Brain microvascular endothelial cell (primary cell): Measurements from ENCODE around the gene JMJD7.
A peak's percentile ranks its signal among the peaks of the same experiment; 100 is the strongest.

ENCODE experiments used
- DNase-seq: peaks from one replicate; pipeline ENCODE4 v3.0.0-alpha.2; 2020
- H3K27ac ChIP-seq: fragments of 250-450 bp; sonication (Bioruptor Pico); 2 replicates; pipeline ENCODE4 v1.5.1; 2020; ENCODE audit warnings: mild to moderate bottlenecking, moderate library complexity
- H3K27me3 ChIP-seq: fragments of 250-450 bp; sonication (Bioruptor Pico); replicated peaks from 2 replicates; pipeline ENCODE4 v1.5.1; 2020; ENCODE audit warnings: mild to moderate bottlenecking
- H3K36me3 ChIP-seq: fragments of 250-450 bp; sonication (Bioruptor Pico); replicated peaks from 2 replicates; pipeline ENCODE4 v1.5.1; 2020; ENCODE audit warnings: mild to moderate bottlenecking
- H3K4me3 ChIP-seq: 2 replicates; pipeline ENCODE4 v1.5.1; 2011; ENCODE audit warnings: low read depth, mild to moderate bottlenecking, control low read depth, low read length, moderate library complexity
- in situ Hi-C: cut with HindIII; loops from 2 replicates; pipeline ENCODE4 v1.10.0; 2017; ENCODE audit warnings: low sequenced_read_pairs, low pct_ligation_motif_present
- TF ChIP-seq, protein P1 (sequence below): IDR thresholded peaks from 2 replicates; pipeline ENCODE4 v1.5.1; 2011; ENCODE audit warnings: low read depth, mild to moderate bottlenecking, moderate library complexity, low read length, control low read depth, inconsistent platforms; ENCODE audit errors: missing control alignments

JMJD7 gene

DNA sequence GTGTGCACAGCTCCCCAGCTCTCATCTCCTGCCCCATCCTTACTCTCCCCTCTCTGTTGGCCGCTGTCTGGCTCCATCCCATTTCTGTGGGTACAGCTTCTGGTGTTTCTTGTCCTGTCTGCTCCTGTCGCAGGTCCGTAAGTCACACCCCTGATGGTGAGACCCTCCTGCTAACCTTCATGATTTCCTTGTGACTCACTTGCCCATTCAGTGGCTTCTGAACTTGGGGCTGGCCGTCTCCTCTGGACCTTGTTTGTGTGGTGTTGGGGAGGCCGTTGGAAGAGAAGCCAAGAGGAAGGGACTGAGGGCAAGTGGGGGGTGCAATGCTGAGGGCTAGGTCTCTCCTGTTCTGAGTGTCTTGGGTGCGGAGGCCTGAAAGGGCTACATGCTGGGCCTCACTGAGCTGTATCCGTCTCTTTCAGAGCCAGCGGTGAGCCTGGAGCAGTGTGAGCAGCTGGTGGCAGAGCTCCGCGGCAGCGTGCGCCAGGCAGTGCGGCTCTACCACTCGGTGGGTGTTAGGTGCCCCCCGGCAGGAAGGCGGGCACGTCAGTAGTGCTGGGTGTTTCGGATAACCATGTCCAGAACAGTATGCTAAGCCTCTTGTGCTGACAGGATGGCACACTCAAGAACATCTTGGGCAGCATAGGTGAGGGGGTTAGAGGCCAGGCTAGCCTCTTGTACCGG is 3.7 kb upstream of the JMJD7 start:
- in situ Hi-C loops, result no loop called here
- no peak overlapping the region for H3K4me3 ChIP-seq
- H3K27me3 ChIP-seq, result no peaks in the 10 kb centered on the region
- no peak for DNase-seq
- peaks cover 53% of the 10 kb centered on the region for H3K36me3 ChIP-seq
- H3K27ac ChIP-seq, result no peak overlapping the region
- TF ChIP-seq, protein P1, sequence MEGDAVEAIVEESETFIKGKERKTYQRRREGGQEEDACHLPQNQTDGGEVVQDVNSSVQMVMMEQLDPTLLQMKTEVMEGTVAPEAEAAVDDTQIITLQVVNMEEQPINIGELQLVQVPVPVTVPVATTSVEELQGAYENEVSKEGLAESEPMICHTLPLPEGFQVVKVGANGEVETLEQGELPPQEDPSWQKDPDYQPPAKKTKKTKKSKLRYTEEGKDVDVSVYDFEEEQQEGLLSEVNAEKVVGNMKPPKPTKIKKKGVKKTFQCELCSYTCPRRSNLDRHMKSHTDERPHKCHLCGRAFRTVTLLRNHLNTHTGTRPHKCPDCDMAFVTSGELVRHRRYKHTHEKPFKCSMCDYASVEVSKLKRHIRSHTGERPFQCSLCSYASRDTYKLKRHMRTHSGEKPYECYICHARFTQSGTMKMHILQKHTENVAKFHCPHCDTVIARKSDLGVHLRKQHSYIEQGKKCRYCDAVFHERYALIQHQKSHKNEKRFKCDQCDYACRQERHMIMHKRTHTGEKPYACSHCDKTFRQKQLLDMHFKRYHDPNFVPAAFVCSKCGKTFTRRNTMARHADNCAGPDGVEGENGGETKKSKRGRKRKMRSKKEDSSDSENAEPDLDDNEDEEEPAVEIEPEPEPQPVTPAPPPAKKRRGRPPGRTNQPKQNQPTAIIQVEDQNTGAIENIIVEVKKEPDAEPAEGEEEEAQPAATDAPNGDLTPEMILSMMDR, result no peak

DNA sequence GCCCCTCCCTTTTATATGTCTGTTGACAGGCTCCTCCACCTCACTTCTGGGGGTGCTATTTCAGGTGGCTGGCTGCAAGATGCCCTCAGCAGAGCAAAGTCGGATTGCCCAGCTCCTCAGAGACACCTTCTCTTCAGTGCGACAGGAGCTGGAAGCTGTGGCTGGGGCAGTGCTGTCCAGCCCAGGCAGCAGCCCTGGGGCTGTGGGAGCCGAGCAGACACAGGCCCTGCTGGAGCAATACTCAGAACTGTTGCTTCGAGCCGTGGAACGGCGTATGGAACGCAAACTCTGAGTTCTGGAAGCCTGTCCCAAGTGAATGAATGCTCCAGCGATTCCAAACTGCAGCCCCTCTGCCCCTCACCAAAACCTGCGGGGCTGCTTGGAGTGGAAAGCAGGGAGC is 2.7 kb upstream of the JMJD7 start:
- Histone ChIP-seq H3K27ac (no peak overlapping the region), H3K27me3 (no peaks in the 10 kb centered on the region), H3K4me3 (no peak overlapping the region), H3K36me3 (peaks cover 45% of the 10 kb centered on the region)
- no peak for DNase-seq
- in situ Hi-C loops, result no loop called here
- TF ChIP-seq, protein P1, result no peak

DNA sequence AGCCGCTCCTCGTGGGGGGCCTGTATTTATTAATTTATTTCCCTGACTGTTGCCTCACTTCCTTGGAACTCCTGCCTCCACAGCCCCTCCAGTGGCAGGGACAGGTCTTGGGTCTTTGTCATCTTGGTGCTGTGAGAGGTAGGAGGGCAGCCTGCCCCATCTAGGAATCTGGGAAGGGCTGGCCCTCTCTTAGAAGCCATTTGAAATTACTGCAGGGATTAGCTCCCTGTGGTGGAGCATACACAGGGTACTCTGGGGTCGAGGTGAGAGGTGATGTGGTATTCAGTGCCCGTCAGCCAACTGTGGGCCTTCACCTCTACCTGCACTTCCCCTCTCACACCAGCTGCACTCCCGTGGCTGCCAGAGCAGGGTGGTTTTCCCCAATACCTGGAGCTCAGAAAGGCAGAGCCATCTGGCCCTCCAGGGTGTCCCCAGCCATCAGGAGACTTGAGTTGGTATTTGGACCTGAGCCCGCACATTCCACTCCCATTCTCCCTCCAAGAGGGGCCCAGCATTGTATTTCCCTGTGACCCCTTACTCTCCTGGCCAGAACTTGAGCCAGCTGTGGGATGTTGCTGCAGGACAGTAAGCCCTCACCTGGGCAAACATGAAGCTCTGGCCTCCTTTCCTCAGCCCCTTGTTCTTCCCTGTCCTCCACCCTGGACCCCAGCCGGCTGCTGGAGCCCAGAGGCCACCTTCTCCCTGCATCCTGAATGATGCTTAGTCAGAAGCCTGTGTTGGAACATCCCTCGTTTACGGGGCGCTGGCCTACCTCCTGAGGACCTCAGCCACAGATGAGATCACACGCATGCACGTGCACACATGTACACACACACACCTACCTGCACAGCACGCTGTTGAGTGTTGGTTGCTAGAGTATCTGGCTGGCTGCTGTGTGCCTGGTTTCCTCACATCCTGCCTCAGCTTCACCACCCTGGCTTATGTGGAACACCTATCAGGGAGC is 2.0 kb upstream of the JMJD7 start:
- Histone ChIP-seq H3K36me3 (peaks cover 38% of the 10 kb centered on the region), H3K4me3 (no peak overlapping the region), H3K27ac (no peak overlapping the region), H3K27me3 (no peaks in the 10 kb centered on the region)
- TF ChIP-seq, protein P1, result no peak
- in situ Hi-C loops, result no loop called here
- no peak for DNase-seq

DNA sequence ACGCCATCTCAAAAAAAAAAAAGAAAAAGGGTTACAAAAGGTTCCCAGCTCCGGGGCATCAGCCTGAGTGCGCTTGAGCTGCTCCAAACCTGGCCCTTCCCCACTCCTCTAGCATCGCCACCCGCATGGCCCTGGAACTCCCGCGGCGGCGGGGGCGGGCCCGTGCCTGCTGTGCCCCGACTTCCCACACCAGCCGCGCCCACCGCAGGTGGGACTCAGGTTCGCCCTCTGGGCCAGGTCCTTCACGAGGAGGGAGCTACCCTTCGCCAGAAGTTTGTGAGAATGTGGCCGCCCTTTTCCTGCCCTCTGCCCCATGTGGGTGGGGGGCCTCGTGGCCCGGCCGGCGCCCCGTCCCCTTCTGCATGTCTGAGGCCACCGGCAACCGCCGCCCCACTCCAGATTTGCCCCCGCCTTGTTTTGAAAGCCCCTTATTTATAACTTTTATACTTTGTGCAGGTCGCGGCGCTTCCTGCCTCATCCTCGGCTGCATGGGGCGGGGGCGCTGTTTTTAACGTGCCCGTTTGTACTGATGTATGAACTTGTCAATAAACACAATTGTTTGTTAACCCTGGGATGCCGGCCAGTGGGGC is 507 bp upstream of the JMJD7 start:
- DNase-seq, result no peak
- no peaks in the 10 kb centered on the region for H3K27me3 ChIP-seq
- peaks cover 24% of the 10 kb centered on the region for H3K36me3 ChIP-seq
- in situ Hi-C loops, result no loop called here
- H3K27ac ChIP-seq, result no peak overlapping the region
- peak overlapping the region; percentile 82 for H3K4me3 ChIP-seq
- TF ChIP-seq, protein P1, result no peak

DNA sequence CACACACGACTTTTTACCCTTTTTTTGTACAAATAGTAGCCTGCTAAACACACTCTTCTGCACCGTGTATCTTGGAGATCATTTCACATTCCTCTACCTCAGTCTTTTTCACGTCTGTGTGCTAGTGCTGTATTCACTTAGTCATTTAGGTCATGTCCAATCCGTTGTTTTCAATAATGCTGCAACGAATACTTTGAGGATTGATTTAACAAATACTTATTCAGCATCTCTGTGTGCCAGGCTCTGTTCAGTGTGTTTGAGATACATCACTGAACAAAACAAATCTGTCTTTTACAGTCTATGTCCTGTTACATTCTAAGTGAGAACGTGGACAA is 882 bp downstream of the JMJD7 start:
- no peaks in the 10 kb centered on the region for H3K27me3 ChIP-seq
- in situ Hi-C loops, result no loop called here
- TF ChIP-seq, protein P1, result no peak
- H3K4me3 ChIP-seq, result peak overlapping the region; percentile 82
- no peak for DNase-seq
- H3K27ac ChIP-seq, result no peak overlapping the region
- H3K36me3 ChIP-seq, result peaks cover 11% of the 10 kb centered on the region
